MM.1S (cell line): ENCODE measurements around the gene TMPRSS7.

Source experiments
- DNase-seq: peaks from one replicate; pipeline ENCODE4 v3.0.0-alpha.2; 2015
- H2AFZ ChIP-seq: fragments of 300-600 bp; sonication (generic); 2 replicates; pipeline ENCODE4 v1.6.0; 2016; ENCODE audit warnings: antibody characterized with exemption, low read length
- H3F3A ChIP-seq: fragments of 300-600 bp; sonication (generic); 2 replicates; pipeline ENCODE4 v1.6.1; 2016; ENCODE audit warnings: mild to moderate bottlenecking, antibody characterized with exemption, low read length, moderate library complexity, mixed read lengths; ENCODE audit not compliant: insufficient read depth
- H3K27ac ChIP-seq: fragments of 300-600 bp; sonication (generic); 2 replicates; pipeline ENCODE4 v1.5.1; 2016; ENCODE audit warnings: mild to moderate bottlenecking, low read length
- H3K27me3 ChIP-seq: fragments of 300-600 bp; sonication (generic); replicated peaks from 2 replicates; pipeline ENCODE4 v1.6.0; 2016; ENCODE audit warnings: low read length; ENCODE audit not compliant: insufficient read depth
- H3K36me3 ChIP-seq: fragments of 300-600 bp; sonication (generic); replicated peaks from 2 replicates; pipeline ENCODE4 v1.6.1; 2016; ENCODE audit warnings: mild to moderate bottlenecking, low read length, mixed read lengths; ENCODE audit not compliant: insufficient read depth
- H3K4me1 ChIP-seq: fragments of 300-600 bp; sonication (generic); 2 replicates; pipeline ENCODE4 v1.6.1; 2016; ENCODE audit warnings: low read length, mixed read lengths
- H3K4me2 ChIP-seq: fragments of 300-600 bp; sonication (generic); 2 replicates; pipeline ENCODE4 v1.6.0; 2016; ENCODE audit warnings: low read depth, low read length
- H3K4me3 ChIP-seq: fragments of 300-600 bp; sonication (generic); 2 replicates; pipeline ENCODE4 v1.5.1; 2016; ENCODE audit warnings: low read length, mixed read lengths
- H3K79me2 ChIP-seq: fragments of 300-600 bp; sonication (generic); 2 replicates; pipeline ENCODE4 v1.6.1; 2016; ENCODE audit warnings: mixed run types, low read length, mixed read lengths
- H3K9ac ChIP-seq: fragments of 300-600 bp; sonication (generic); 2 replicates; pipeline ENCODE4 v1.6.1; 2016; ENCODE audit warnings: low read length, mixed read lengths
- H3K9me2 ChIP-seq: fragments of 300-600 bp; sonication (generic); replicated peaks from 2 replicates; pipeline ENCODE4 v1.6.1; 2016; ENCODE audit warnings: mild to moderate bottlenecking, low read length, mixed read lengths; ENCODE audit not compliant: insufficient read depth
- H3K9me3 ChIP-seq: fragments of 300-600 bp; sonication (generic); replicated peaks from 2 replicates; pipeline ENCODE4 v1.6.1; 2016; ENCODE audit warnings: mild to moderate bottlenecking, low read length, mixed read lengths; ENCODE audit not compliant: insufficient read depth
- H4K20me1 ChIP-seq: fragments of 300-600 bp; sonication (generic); 2 replicates; pipeline ENCODE4 v1.6.1; 2016; ENCODE audit warnings: mild to moderate bottlenecking, low read length, moderate library complexity, mixed read lengths; ENCODE audit not compliant: insufficient read depth
- EZH2 ChIP-seq: fragments of 300-600 bp; sonication (generic); optimal IDR thresholded peaks from 2 replicates; pipeline ENCODE3; 2017; ENCODE audit warnings: low read depth, mild to moderate bottlenecking, antibody characterized with exemption, low read length, mixed read lengths
- EZH2phosphoT487 ChIP-seq: fragments of 300-600 bp; sonication (generic); IDR thresholded peaks from 2 replicates; pipeline ENCODE4 v1.6.1; 2018; ENCODE audit warnings: antibody characterized with exemption, low read length
- TF ChIP-seq, protein P1 (sequence below): fragments of 300-600 bp; sonication (generic); IDR thresholded peaks from 2 replicates; pipeline ENCODE4 v1.5.1; 2016; ENCODE audit warnings: antibody characterized with exemption, low read length, mixed read lengths

TMPRSS7 gene

DNA sequence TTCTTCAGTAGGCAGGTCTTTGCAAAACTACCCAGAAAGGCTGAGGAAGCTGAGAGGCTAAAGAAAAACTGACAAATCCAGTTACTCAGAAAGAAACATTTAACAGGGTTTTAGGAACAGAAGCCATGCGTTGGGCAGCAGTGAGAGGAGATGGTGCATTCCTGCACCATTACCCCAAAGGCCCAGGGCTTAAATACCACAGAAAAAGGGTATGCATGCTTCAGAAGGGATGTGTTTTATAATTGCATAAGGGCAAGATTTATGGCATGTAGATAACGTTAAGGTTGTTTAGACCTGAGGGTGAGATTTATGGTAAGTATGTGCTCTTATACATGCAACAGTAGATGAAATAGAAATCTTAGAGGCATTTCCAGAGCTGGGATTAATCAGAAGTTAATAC lies 61.6 kb downstream of the TMPRSS7 start:
- Histone ChIP-seq H3K4me1 (peaks cover 34% of the 10 kb centered on the region), H3K27ac (no peak overlapping the region)

DNA sequence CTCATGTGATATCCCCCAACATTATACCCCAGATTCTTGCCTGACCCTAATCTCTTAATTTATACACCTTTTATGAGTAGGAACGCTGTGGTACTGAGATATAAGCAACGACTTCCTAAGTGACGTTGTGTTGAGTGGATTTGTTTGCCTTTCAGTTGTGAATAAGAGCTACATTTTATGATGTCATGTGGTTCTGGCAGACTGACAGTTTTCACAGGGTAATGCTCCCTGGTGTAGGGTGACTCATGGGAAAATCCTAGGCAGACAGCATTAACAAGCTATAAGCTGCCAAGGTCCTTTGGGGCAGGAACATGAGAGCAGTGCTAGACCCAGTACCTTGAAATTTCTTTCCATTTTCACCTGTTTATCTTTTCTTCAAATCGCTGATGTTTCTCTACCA lies 62.8 kb downstream of the TMPRSS7 start:
- Histone ChIP-seq H2AFZ (no peak overlapping the region), H3K9ac (no peak overlapping the region), H3K4me3 (no peak overlapping the region), H3K36me3 (no peaks in the 10 kb centered on the region), H3K27ac (no peak overlapping the region), H3K9me3 (no peaks in the 10 kb centered on the region), H4K20me1 (no peaks in the 10 kb centered on the region), H3K27me3 (no peaks in the 10 kb centered on the region), H3K79me2 (peaks cover 78% of the 10 kb centered on the region), H3K4me2 (no peak overlapping the region), H3K4me1 (peaks cover 23% of the 10 kb centered on the region), H3F3A (peaks cover 10% of the 10 kb centered on the region), H3K9me2 (no peaks in the 10 kb centered on the region)
- no peak for DNase-seq
- TF ChIP-seq, protein P1, sequence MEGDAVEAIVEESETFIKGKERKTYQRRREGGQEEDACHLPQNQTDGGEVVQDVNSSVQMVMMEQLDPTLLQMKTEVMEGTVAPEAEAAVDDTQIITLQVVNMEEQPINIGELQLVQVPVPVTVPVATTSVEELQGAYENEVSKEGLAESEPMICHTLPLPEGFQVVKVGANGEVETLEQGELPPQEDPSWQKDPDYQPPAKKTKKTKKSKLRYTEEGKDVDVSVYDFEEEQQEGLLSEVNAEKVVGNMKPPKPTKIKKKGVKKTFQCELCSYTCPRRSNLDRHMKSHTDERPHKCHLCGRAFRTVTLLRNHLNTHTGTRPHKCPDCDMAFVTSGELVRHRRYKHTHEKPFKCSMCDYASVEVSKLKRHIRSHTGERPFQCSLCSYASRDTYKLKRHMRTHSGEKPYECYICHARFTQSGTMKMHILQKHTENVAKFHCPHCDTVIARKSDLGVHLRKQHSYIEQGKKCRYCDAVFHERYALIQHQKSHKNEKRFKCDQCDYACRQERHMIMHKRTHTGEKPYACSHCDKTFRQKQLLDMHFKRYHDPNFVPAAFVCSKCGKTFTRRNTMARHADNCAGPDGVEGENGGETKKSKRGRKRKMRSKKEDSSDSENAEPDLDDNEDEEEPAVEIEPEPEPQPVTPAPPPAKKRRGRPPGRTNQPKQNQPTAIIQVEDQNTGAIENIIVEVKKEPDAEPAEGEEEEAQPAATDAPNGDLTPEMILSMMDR = no peak
- TF ChIP-seq EZH2phosphoT487 (no peak), EZH2 (no peak)

More for the DNA sequence above, 61.6 kb downstream of the TMPRSS7 start:
- no peak for TF ChIP-seq EZH2phosphoT487
- TF ChIP-seq, protein P1 = no peak
- no peak for TF ChIP-seq EZH2
- H3F3A ChIP-seq = peaks cover 20% of the 10 kb centered on the region
- no peak overlapping the region for H3K4me2 ChIP-seq
- H3K36me3 ChIP-seq = no peaks in the 10 kb centered on the region
- H3K9me3 ChIP-seq = no peaks in the 10 kb centered on the region
- no peaks in the 10 kb centered on the region for H4K20me1 ChIP-seq
- peaks cover 73% of the 10 kb centered on the region for H3K79me2 ChIP-seq
- H3K27me3 ChIP-seq = no peaks in the 10 kb centered on the region
- no peaks in the 10 kb centered on the region for H3K9me2 ChIP-seq
- no peak overlapping the region for H2AFZ ChIP-seq
- H3K4me3 ChIP-seq = no peak overlapping the region
- DNase-seq = no peak
- H3K9ac ChIP-seq = no peak overlapping the region

DNA sequence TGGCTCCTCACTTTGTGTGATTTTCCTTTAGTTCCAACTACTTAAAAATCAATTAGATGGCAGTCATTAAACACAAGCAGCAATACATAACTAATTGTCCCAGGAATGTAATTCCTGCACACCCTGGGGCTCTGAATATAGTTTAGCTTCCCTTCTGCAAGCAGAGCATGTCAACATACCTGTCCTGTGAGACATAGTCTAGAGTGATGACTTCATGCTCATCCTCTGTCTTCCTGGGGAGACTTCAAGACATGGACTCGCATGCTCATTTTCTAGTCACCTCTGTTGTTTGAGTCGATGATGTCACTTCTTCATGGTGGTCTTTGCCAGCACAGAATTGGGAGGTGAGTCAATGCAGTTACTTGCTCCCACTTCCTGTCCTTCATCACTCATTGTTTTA lies 67.4 kb downstream of the TMPRSS7 start:
- Histone ChIP-seq H4K20me1 (no peaks in the 10 kb centered on the region), H2AFZ (no peak overlapping the region), H3F3A (no peaks in the 10 kb centered on the region; the same call in 1 of the 2 replicates), H3K9ac (no peak overlapping the region), H3K27me3 (no peaks in the 10 kb centered on the region), H3K9me2 (no peaks in the 10 kb centered on the region), H3K9me3 (no peaks in the 10 kb centered on the region), H3K36me3 (0 out of 2 replicates have a peak, but pooled peaks cover 3% of the 10 kb centered on the region), H3K27ac (no peak overlapping the region), H3K79me2 (peaks cover 36% of the 10 kb centered on the region), H3K4me2 (no peak overlapping the region), H3K4me1 (peaks cover 12% of the 10 kb centered on the region), H3K4me3 (no peak overlapping the region)
- TF ChIP-seq EZH2phosphoT487 = no peak
- TF ChIP-seq EZH2 = no peak
- TF ChIP-seq, protein P1 = no peak
- no peak for DNase-seq
